HCEC 1CT (cell line): ENCODE measurements around the gene AP1G2.
"Not testable (repeated sequence)": the region's sequence is repeated elsewhere in the genome, so short reads cannot be mapped to it uniquely, and the experiment has no call there.

Source experiments
- DNase-seq: peaks from one replicate; pipeline ENCODE4 v3.0.0-alpha.2; 2017

Gene AP1G2

GRCh38 chr14:23537351-23538049 is 30.1 kb downstream of the AP1G2 start:
- peak; percentile 22 for DNase-seq

- DNase-seq, result not testable (repeated sequence)
These were observed 30.7 kb downstream of the AP1G2 start for GRCh38 chr14:23536906-23537305.

GRCh38 chr14:23536494-23536893 is 31.1 kb downstream of the AP1G2 start:
- DNase-seq, result no peak

- no peak for DNase-seq
These were observed 31.6 kb downstream of the AP1G2 start for GRCh38 chr14:23535943-23536342.

- DNase-seq, result no peak
These were observed 33.7 kb downstream of the AP1G2 start for GRCh38 chr14:23533652-23534435.

GRCh38 chr14:23532658-23533057 is 34.9 kb downstream of the AP1G2 start:
- DNase-seq, result no peak

GRCh38 chr14:23531391-23531790 is 36.2 kb downstream of the AP1G2 start:
- DNase-seq, result no peak

- DNase-seq, result peak; percentile 19
These were observed 37.1 kb downstream of the AP1G2 start for GRCh38 chr14:23530375-23531055.

- no peak for DNase-seq
These were observed 38.6 kb downstream of the AP1G2 start for GRCh38 chr14:23529016-23529415.

GRCh38 chr14:23528555-23528954 is 39.0 kb downstream of the AP1G2 start:
- no peak for DNase-seq

- no peak for DNase-seq
These were observed 42.0 kb downstream of the AP1G2 start for GRCh38 chr14:23525611-23526010.

- DNase-seq, result no peak
These were observed 42.6 kb downstream of the AP1G2 start for GRCh38 chr14:23524954-23525353.

GRCh38 chr14:23523229-23524016 is 44.2 kb downstream of the AP1G2 start:
- no peak for DNase-seq

GRCh38 chr14:23522643-23523198 is 44.9 kb downstream of the AP1G2 start:
- no peak for DNase-seq

- DNase-seq, result no peak
These were observed 45.6 kb downstream of the AP1G2 start for GRCh38 chr14:23521785-23522640.

GRCh38 chr14:23520899-23521533 is 46.6 kb downstream of the AP1G2 start:
- no peak for DNase-seq

GRCh38 chr14:23518709-23519108 is 48.9 kb downstream of the AP1G2 start:
- no peak for DNase-seq

- no peak for DNase-seq
These were observed 49.8 kb downstream of the AP1G2 start for GRCh38 chr14:23517650-23518326.

GRCh38 chr14:23514644-23514957 is 53.0 kb downstream of the AP1G2 start:
- DNase-seq, result no peak

- DNase-seq, result no peak
These were observed 53.6 kb downstream of the AP1G2 start for GRCh38 chr14:23513818-23514643.
